ENCODE measurements around the gene SNX27.
A peak's percentile ranks its signal among the peaks of the same experiment; 100 is the strongest.
"Not testable (repeated sequence)": the region's sequence is repeated elsewhere in the genome, so short reads cannot be mapped to it uniquely, and the experiment has no call there.

SNX27 gene

DNA sequence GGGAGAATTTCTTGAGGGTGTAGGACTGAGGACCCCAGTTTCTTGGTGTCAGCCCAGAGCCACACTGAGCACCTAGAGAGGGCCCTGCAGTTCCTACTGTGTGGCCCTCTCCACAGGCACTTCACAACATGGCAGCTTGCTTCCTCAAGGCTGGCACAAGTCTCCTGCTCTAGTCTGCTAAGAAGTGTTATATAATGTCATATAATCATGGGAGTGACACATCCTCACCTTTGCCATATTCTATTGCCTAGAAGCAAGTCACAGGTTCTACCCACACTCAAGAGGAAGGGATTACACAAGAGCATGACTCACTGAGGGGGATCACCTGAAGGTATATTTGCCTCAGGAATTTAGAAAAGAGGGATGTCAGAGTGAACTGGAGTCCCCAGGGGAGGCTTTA, 5.5 kb upstream of the SNX27 start:
- no peak for DNase-seq

DNA sequence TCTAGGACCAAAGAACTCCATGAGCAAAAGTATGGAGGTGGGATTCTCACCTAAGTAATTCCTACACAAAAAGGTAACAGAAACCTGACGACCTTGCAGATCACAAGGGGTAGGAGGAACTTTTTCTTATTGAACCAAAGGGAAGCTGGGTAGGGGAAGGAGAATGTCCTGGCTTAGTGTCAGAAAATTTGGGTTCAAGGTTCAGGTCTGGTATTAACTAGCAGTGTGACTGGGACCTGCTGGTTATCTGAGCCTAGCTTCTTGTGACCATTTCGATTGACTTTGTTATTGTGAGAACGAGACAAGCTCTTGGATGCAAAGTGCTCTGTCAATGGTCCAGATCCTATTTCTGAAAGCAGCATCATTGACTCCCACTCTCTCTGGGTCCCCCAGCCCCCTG, 5.0 kb upstream of the SNX27 start:
- DNase-seq = no peak

DNA sequence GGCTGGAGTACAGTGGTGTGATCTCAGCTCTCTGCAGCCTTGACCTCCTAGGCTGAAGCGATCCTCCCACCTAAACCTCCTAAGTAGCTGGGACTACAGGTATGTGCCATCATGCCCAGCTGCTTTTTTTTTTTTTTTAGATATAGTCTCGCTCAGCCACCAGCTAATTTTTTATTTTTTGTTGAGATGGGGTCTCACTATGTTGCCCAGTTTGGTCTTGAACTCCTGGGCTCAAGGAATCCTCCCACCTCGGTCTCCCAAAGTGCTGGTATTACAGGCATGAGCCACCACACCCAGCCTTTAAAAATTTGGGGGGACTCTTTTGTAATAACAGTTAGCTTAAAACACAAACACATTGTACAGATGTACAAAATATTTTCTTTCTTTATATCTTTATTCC, 1.7 kb upstream of the SNX27 start:
- DNase-seq = no peak

DNA sequence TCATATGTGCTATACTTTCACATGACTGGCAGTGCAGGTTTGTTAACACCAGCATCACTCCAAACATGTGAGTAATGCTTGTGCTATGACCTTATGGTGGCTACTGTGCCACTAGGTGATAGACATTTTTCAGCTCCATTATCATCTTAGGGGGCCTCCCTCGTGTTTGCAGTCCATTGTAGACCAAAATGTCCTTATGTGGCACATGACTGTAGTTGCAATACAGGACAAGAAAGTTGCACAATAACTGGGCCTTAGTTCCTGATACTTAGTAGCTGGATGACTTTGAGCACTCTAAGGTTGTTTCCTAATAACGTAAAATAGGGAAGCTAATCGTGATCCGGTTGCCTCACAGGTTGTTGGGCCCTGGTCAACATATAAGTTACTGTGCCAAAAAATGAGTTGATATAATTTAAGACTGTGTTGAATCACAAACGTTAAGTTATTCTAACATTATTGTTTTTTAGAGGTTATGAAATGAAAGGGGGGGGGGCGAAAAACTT, 511 bp upstream of the SNX27 start:
- peak; percentile 59 for DNase-seq

DNA sequence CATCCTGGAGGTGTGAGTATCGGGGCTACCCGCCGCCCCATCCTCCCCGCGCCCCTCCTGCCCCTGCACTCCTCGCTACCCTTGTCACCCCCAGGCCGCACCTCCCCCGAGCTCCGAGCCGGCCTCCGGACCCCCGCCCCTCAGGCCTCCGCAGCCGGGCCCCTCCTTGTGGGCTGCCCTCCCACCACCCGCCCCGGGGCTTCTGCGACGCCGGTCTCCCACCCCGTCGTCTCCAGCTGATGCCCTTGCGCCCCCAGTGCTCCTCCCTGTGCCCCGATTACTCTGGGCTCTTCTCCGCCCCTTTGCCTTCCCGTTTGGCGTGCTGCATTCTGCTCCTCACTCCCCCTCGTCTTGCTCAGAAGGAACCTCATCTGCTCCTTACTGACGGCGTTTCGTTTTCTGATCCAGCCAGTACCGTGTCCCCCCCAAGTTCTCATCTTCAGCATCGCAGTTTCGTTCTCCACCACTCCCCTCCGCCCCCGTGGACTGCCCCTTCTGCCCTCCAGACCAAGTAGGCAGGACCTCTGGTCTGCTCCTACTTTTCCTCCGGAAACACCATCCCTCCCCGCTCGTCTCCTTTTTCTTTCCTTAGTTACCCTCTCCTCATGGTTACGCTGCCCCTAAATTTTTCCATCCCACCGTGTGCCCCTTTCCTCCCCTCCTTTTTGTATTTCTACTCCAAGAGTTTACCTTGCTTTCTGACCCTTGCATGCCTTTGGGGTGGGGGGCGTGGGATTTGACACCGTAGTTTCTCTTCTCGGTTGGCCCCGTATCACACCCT, 841 bp downstream of the SNX27 start:
- DNase-seq = peak; percentile 13

DNA sequence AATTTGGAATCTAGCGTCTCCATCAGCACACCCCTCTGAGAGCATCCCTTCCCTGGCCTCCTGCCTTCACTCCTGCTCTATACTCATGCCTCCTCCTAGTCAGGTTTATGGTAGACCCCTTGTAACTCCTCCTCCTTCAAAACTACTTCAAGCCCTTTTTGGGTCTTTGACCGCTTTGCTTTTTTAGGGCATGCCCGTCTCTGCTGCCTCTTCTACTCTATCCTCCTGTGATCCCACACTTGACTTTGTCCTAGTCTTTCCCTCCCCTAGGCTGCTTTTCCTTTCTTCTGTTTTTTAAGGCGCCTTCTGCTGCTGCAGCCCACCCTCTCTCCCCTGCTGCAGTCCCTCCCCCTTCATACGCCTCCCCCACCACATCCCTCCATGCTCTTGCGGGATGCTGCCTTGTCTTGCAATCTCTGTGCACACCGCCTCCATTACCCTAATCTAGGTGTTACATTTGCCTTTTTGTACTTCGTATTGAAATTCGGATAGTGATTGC, 1.5 kb downstream of the SNX27 start:
- DNase-seq = no peak

DNA sequence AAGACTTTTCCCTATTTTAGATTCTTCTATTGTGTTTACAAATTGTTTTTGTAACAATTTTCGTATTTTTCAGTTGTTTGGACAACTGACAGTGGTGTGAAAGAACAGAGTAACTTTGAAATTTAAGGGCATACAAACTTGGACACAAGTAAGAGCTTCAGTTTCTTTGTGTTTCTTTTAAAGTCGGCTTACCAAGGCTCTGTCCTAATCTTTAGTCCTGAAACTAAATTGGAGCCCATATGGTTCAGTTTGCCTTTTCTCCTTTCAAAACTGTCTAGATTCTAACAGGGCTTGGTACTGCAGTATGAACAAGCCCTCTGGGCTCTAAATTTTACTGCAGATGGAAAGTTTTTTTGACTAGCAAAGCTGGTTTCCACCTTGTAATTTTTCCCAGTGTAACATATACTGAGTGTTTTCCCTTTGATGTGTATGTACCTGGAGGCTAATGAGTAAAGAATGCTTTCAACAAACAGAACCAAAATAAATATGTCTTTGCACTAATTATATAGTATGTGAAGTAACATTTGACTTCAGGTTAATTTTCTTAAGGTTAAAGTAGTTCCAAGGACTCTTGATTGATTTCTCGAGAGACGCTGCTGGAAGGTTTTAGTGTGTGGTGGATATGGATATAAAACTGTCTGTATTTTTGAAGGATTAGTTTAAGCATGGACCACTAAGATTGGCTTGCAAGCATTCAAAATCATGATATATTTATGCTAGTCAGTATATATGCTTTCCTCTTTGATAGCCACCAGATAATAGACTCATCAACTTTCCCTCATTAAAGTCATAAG, 4.1 kb downstream of the SNX27 start:
- DNase-seq = no peak

DNA sequence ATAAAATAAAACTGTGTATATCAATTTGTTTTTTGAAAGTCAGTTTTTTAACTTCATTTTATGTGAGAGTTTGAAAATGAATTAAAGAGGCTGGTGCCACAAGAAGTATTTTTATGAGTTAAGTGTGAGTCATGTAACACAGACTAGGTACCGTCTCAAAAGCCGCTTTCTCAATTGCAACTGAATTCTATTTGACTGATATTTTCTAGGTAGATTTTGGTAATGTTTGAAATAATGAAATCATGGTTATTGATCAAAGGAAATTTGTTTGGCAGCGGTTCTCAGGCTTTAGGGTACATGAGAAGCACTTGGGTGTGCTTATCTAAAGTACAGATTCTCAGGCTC, 4.6 kb downstream of the SNX27 start:
- no peak for DNase-seq

DNA sequence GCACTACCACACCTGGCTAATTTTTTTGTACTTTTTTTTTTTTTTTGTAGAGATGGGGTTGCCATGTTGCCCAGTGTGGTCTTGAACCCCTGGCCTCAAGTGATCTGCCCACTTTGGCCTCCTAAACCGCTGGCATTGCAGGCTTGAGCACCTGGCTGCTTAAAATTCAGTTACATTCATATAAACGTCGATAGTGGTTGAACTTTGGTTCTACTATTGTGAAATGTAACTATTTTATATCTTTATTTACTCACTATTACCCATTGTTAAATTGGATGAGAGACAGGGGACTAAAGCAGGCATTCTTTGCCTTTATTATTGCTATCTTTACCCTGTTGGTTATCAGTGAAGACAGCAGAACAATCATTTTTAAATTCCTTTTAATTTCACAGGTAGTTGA, 6.2 kb downstream of the SNX27 start:
- no peak for DNase-seq

DNA sequence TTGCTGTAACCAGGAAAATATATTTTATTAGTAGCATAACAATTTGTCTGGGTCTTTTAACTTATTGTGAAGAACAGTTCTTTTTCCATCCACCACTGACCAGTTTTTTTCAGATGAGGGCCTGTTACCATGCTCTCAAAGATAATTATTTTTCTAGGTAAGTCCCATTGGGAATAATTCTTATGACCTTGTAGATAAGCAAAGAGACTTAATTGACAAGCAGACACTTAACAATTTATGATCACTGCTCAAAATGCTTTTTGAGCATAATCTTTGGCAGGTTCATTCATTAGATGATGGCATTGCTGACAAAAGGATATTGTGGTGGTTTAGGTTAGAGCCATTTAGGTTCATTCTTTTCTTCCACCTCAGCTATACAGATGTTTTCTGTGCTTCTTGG, 6.6 kb downstream of the SNX27 start:
- DNase-seq = no peak

DNA sequence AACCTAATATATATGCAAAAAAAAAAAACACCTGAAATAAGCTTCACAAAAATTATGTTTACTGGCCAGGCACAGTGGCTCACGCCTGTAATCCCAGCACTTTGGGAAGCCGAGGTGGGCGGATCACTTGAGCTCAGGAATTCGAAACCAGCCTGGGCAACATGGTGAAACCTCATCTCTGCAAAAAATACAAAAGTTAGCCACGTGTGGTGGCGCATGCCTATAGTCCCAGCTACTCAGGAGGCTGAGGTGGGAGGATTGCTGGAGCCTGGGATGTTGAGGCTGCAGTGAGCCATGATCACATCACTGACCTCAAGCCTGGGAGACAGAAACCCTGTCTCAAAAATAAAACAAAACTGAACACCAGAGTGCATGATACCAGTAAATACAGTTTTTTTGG, 7.1 kb downstream of the SNX27 start:
- DNase-seq = not testable (repeated sequence)

DNA sequence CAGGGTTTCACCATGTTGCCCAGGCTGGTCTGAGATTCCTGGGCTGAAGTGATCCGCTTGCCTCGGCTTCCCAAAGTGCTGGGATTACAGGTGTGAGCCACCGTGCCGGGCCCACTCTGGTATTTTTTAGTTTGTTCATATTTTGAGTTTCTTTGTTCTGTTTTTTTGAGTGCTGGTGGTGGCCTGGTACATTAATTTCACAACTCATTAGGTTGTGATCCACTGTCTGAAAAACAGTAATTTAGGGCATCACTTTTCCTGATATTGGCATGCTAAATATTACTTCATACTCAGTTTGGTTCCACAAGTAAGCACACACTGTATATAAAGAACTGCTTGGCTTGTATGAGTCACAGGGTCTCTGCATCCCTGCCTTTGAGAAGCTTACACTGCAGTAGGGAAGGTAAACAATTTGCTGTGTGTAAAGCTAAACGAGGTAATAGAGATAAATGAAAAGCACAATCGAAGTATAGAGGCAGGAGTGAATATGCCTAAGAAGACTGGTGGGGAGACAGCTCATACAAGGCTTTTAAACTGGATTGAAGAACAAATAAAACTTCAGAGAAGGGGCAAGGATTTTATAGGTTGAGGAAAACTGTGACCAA, 7.7 kb downstream of the SNX27 start:
- no peak for DNase-seq

DNA sequence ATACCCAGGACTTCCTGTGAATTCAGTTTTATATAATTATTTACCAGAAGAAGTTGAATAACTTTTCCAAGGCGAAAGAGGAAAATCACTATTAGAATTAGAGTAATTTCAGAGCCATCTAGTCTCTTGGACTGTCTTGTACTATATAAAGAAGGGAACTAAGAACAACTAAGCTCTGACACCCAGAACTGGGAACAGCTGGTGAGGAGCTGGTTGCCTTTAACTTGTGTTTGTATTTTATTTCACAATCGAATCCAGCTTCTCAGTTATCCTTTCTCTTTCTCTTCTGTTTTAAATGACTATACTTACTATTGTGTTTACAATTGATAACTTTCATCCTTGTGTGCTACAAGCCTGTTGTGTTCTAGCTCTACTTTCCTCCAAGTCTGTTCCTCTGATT, 8.4 kb downstream of the SNX27 start:
- DNase-seq = no peak

DNA sequence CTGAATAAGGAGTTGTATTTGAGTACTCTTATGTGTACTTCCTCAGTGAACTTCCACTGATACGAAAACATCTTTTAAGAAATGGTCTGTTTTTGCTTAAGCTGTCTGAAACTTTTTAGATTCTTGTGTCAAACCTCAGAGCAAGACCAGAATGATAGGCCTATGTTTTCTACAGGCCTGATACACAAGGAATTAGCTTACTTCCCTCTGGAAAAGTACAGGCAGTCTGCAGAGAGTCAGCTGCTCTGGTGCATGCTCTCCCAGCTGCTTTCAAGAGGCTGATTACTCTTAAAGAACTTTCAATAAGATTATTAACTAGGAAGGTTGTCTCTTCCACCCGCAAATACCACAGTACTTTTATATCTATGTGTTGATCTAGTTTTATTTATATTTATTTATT, 9.5 kb downstream of the SNX27 start:
- no peak for DNase-seq

DNA sequence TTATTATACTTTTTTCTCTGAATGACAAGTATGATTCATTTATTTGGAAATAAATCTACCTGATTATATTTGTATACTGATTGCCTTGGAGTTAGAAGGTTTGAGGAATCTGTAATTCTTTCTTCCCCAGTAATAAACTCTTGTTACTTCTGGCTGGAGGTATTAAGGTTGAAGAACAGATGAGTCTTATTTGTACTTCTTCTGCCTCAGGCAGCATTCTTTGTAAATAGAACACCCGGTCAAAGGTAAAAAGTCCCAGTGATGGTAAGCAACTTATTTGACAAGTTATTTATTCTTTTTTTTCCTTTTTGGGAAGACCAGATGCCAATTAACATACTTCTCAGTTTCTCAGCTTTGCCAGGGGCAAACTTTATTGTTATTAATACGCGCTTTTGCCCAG, 12.9 kb downstream of the SNX27 start:
- no peak for DNase-seq

DNA sequence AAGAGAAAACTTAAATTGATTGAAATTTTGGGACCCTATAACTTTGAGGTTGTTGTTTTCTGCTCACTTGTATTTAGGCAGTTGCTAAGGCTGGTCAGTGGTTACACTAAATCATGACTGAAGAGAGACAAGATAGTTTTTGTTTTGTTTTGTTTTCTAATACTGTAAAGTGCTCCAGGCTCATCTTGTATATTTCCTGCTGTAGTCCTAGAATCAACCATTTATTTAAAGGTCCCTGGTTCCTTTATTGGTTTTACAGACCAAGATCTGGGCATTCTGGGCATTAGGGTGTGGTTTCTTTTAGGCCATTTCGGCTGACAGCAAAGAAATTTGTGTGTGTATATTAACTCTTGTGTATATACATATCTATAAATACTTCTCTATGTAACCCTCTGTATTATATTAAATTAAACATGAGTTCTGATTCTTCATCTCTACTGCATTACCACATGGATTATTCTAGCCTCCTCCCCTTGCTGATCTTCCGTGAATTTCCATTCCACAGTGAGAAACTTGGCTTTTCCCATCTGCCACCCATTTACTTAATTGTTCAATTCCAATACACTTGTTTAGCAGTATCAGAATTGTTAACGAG, 15.0 kb downstream of the SNX27 start:
- DNase-seq = no peak

DNA sequence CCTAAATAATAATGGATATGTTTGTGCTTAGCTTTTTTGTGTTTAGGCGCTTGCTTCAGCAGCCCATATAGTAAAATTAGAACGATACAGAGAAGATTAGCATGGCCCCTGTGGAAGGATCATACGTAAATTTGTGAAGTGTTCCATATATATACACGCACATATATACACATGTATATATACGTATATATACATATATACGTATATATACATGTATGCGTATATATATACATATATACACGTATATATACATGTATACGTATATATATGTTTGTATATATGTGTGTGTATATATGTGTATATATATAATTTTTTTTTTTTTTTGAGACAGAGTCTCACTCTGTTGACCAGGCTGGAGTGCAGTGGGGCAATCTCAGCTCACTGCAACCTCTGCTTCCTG, 17.4 kb downstream of the SNX27 start:
- no peak for DNase-seq

DNA sequence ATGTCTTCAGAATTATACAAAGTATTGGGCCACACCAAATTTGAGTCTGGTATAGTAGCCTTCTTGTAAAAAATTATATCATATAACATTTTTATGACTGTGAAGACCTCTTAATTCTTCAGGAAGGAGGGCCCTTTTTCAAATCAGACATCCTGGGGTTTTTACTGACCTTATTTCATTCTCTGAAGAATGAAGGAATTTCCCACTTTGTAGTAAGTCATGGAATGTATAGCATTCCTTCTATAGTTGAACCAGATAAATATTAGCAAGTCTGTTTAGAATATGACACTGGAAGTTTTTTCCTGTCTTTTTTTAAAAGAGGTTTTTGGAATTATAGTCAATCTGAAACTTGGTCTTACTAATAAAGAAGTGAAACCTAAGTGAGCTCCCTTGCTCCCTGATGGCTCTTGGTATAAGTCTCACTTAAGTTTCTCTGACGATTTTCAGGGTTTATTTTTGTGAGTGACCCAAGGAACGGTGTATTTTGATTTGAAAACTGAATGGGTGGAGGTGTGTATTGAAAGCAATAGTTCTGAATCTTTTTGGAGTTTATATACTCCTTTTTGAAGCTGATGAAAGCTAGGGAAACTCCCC, 23.7 kb downstream of the SNX27 start:
- no peak for DNase-seq

DNA sequence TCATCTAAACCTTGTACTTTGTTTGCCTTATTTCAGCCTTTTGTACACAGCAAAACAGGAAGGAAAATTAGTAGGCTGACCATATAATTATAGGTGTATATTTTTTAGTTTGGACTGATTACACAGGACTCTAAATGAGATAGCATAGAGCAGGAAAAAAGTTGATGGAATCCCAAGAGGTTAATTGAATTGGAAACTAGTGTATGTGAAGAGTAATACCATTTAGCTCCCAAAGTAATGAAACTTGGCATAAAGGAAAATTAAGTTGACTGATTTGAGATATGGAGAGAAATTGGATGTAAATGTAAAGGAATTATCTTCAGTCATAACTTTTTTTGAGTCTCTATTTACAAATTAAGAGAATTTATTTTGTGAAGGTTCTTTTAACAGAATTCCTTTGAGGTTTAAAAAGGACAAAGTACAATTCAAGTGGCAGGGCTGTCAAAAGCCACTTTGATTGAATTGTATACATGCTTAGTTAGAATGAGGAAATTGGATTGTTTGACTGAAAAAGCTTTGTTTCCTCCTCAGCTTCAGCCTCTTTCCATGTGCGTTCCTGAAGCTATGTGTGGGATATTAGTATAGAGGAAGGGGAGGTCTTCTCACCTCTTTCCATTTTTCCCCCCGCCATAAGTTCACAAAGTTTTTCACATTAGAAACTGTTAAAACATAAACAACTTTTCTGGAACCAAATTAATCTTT, 26.4 kb downstream of the SNX27 start:
- no peak for DNase-seq

DNA sequence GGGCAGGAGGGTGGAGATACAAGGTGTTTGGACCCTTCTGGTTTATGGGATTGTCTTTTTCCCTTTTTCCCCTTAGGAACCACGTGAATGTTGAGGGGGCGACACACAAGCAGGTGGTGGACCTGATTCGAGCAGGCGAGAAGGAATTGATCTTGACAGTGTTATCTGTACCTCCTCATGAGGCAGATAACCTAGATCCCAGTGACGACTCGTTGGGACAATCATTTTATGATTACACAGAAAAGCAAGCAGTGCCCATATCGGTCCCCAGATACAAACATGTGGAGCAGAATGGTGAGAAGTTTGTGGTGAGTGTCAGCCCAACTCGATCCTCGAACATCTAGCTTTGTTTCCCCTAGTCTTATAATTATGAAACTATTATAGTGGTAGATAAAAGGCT, 27.0 kb downstream of the SNX27 start:
- no peak for DNase-seq

DNA sequence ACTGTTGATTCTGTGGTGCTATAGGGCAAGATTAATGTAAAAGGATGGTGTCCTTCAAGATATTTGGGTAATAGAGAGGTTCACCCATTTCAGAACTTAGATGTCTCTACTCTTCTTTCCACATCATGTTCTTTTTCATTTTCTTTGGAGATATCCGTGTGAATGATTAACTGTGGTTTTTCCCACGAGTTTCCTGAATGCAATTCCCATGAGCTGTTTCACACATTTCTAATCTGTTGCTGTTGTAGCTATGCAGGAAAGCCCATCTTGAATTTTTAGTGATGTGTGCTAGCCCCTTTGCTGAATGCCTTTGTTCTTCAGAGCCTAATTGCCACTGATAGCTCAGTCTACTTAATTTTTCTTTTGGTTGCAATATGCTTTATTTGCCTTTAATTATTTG, 27.6 kb downstream of the SNX27 start:
- DNase-seq = no peak

DNA sequence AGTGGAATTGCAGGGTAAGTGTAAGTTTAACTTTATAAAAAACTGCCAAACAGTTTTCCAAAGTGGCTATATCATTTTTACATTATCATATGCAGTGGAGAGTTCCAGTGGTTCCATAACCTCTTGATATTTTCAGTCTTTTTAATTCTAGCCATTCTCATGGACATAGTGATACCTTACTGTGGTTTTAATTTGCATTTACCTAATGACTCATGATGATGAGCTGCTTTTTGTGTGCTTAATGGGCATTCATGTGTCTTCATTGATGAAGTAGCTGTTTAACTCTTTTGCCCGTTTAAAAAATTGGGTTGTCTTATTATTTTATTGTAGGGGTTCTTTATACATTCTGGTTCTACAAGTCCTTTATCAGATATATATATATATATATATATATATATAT, 29.4 kb downstream of the SNX27 start:
- DNase-seq = no peak

All from hematopoietic multipotent progenitor cell treated with erythropoietin and hydrocortisone succinate and interleukin-3 and kit ligand, for 8 days (in vitro differentiated cells).